ENCODE measurements around the gene LINS1.

LINS1 gene
- total RNA-seq = 10.4 to 32.6 (median 20.5) reads per million in 18 experiments

- DNase-seq = peak; percentile 100
These were observed at the start of gene LINS1, which contains the start of gene ASB7 for GRCh38 chr15:100602064-100602822. LINS1 (minus strand) TSS chr15:100602184; CDS start chr15:100580842, 21,342 bp downstream. ASB7 (plus strand) TSS chr15:100602589; CDS start chr15:100612217, 9,628 bp downstream.

GRCh38 chr15:100651253-100651652 lies 49.3 kb upstream of the LINS1 start:
- DNase-seq = no peak

GRCh38 chr15:100650685-100651084 lies 48.7 kb upstream of the LINS1 start:
- DNase-seq = no peak

GRCh38 chr15:100648951-100649350 lies 47.0 kb upstream of the LINS1 start:
- DNase-seq = no peak

- DNase-seq = peak; percentile 83 to 87
These were observed 43.7 kb upstream of the LINS1 start for GRCh38 chr15:100645671-100646070.

GRCh38 chr15:100642950-100643338 lies 41.0 kb upstream of the LINS1 start:
- peak in 1 of 2 donors; percentile 19 for DNase-seq

- DNase-seq = peak; percentile 70 to 89
These were observed 40.4 kb upstream of the LINS1 start for GRCh38 chr15:100642213-100642949.

GRCh38 chr15:100638177-100638730 lies 36.3 kb upstream of the LINS1 start:
- DNase-seq = no peak

- DNase-seq = no peak
These were observed 33.6 kb upstream of the LINS1 start for GRCh38 chr15:100635406-100636071.

GRCh38 chr15:100633763-100634075 lies 31.7 kb upstream of the LINS1 start:
- no peak for DNase-seq

GRCh38 chr15:100631831-100632230 lies 29.8 kb upstream of the LINS1 start:
- DNase-seq = no peak

- no peak for DNase-seq
These were observed 26.8 kb upstream of the LINS1 start for GRCh38 chr15:100628746-100629145.

- DNase-seq = peak; percentile 76 to 82
These were observed 25.9 kb upstream of the LINS1 start for GRCh38 chr15:100627789-100628395.

GRCh38 chr15:100623301-100623700 lies 21.3 kb upstream of the LINS1 start:
- DNase-seq = peak; percentile 37 to 38

GRCh38 chr15:100616700-100617099 lies 14.7 kb upstream of the LINS1 start:
- DNase-seq = no peak

- no peak for DNase-seq
These were observed 13.8 kb upstream of the LINS1 start for GRCh38 chr15:100615801-100616200.

GRCh38 chr15:100614918-100615317 lies 12.9 kb upstream of the LINS1 start:
- no peak for DNase-seq

- no peak for DNase-seq
These were observed 12.4 kb upstream of the LINS1 start for GRCh38 chr15:100614336-100614735.

GRCh38 chr15:100613208-100613607 lies 11.2 kb upstream of the LINS1 start:
- no peak for DNase-seq

- DNase-seq = peak; percentile 5 to 35
These were observed 10.6 kb upstream of the LINS1 start for GRCh38 chr15:100612539-100612938.

- DNase-seq = peak in 1 of 2 donors; percentile 13
These were observed 924 bp upstream of the LINS1 start for GRCh38 chr15:100602823-100603393.

- no peak for DNase-seq
These were observed 344 bp downstream of the LINS1 start for GRCh38 chr15:100601617-100602063.
